Thyroid gland (tissue), 4 donors: ENCODE measurements around the gene EYS. TPM values are rescaled to one million over a fixed set of nuclear protein-coding genes. Genes with fewer than 3 reads are reported as not detected.

Source experiments
- DNase-seq, 2 donors: peaks; one replicate each; pipeline ENCODE4 v3.0.0-alpha.2; 2019
- H3K27ac ChIP-seq, 3 donors: fragments of 200-600 bp; sonication (generic); 1 replicate in 2 of 3; 2 replicates in 1 of 3; pipeline ENCODE4 v1.5.1; 2016 to 2019; ENCODE audit warnings: mild to moderate bottlenecking in 1 of 3, moderate library complexity in 1 of 3
- H3K27me3 ChIP-seq: fragments of 200-600 bp; sonication (generic); one replicate; pipeline ENCODE4 v1.5.1; 2019
- H3K36me3 ChIP-seq, 2 donors: fragments of 200-600 bp; sonication (generic); one replicate each; pipeline ENCODE4 v1.5.1; 2016 to 2019
- H3K4me1 ChIP-seq, 2 donors: fragments of 200-600 bp; sonication (generic); one replicate each; pipeline ENCODE4 v1.5.1; 2017 to 2019
- H3K4me3 ChIP-seq, 3 donors: fragments of 200-600 bp; sonication (generic); replicated peaks in 1 of 3; 1 replicate in 2 of 3; 2 replicates in 1 of 3; pipeline ENCODE4 v1.5.1; 2016; ENCODE audit warnings: mild to moderate bottlenecking in 1 of 3
- H3K9me3 ChIP-seq: fragments of 200-600 bp; sonication (generic); one replicate; pipeline ENCODE4 v1.5.1; 2017
- POLR2A ChIP-seq, 2 donors: fragments of 450-650 bp; IDR thresholded peaks; one replicate each; pipeline ENCODE4 v1.6.1; 2017; ENCODE audit warnings: antibody characterized with exemption in 2 of 2, mild to moderate bottlenecking in 2 of 2, moderate library complexity in 1 of 2
- WGBS, 2 donors: methylation state at CpG; one replicate each; pipeline ENCODE4 v1.1.5; 2017; 5-methylcytosine and 5-hydroxymethylcytosine counted together
- intact Hi-C: fragments of 100-400 bp; cut with DNase I; formaldehyde crosslinking; loops from one replicate; pipeline ENCODE4 v1.15.1; 2023
- total RNA-seq, 4 donors: library from RNA; depleted of rRNA; stranded (reverse); fragments of >200 nt; gene quantifications; one replicate each; pipeline ENCODE4 v1.2.3, GENCODE V29; 2016
- TF ChIP-seq, protein P1 (sequence below), 6 experiments: fragments of 200-600 bp in 3 of 6; fragments of 450-650 bp in 3 of 6; sonication (generic) in 3 of 6; IDR thresholded peaks; one replicate each; pipeline ENCODE4 v1.5.1; 2016 to 2019; ENCODE audit warnings: antibody characterized with exemption in 6 of 6, mild to moderate bottlenecking in 2 of 6, inconsistent platforms in 1 of 6, moderate library complexity in 1 of 6

The EYS gene
- total RNA-seq, 4 donors from 2014 or later: not detected

DNA sequence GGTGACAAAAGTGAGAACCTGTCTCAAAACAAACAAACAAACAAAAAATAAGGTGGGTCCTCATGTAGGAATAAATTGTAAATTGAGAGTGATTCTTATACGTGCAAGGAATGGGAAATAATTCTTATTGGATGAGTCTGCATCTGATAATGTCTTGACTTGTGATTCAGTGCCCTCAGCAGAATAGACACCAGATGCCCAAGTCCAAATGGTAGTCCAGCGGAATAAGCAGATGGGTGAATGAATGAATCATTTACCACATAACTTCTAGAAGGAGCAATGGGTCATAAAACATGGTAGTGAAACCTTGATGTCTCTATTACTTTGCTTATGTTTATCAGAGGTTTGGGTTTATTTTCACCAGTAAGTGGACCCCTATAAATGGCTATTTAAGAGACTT, 1323.7 kb downstream of the EYS start:
- no peaks in the 10 kb centered on the region for H3K27me3 ChIP-seq
- H3K4me3 ChIP-seq: no peak overlapping the region
- no peaks in the 10 kb centered on the region for H3K4me1 ChIP-seq
- no peak for TF ChIP-seq POLR2A (IDR thresholded peaks at IDR 0.05)
- TF ChIP-seq, protein P1, sequence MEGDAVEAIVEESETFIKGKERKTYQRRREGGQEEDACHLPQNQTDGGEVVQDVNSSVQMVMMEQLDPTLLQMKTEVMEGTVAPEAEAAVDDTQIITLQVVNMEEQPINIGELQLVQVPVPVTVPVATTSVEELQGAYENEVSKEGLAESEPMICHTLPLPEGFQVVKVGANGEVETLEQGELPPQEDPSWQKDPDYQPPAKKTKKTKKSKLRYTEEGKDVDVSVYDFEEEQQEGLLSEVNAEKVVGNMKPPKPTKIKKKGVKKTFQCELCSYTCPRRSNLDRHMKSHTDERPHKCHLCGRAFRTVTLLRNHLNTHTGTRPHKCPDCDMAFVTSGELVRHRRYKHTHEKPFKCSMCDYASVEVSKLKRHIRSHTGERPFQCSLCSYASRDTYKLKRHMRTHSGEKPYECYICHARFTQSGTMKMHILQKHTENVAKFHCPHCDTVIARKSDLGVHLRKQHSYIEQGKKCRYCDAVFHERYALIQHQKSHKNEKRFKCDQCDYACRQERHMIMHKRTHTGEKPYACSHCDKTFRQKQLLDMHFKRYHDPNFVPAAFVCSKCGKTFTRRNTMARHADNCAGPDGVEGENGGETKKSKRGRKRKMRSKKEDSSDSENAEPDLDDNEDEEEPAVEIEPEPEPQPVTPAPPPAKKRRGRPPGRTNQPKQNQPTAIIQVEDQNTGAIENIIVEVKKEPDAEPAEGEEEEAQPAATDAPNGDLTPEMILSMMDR (IDR thresholded peaks at IDR 0.05): no peak
- H3K36me3 ChIP-seq: no peaks in the 10 kb centered on the region
- no peaks in the 10 kb centered on the region for H3K9me3 ChIP-seq
- no peak overlapping the region for H3K27ac ChIP-seq
- intact Hi-C loops: no loop called here
- 46 to 89% methylated on average over 2 of the region's 2 CpGs for WGBS, 2 donors
- DNase-seq: no peak

DNA sequence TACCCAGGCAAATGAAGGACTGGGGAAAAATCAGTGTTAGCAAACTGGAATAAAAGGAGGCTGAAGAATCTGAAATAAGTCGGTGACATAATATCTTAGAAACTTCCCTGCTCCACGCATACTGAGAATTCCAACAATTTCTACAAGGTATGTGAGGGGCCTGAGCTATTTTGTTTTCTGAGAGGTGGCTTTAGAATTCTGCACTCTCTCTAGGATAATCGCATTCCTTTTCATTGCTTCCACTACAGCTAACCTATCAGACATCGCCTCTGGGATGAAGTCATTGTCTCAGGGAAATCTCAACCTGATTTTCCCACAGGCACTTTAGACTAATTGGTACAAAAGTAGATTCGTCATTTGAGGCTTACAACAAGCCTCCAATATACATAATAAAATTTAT, 1330.6 kb downstream of the EYS start:
- no peak overlapping the region for H3K27ac ChIP-seq
- intact Hi-C loops: no loop called here
- H3K27me3 ChIP-seq: no peaks in the 10 kb centered on the region
- H3K4me1 ChIP-seq: no peaks in the 10 kb centered on the region
- TF ChIP-seq, protein P1 (IDR thresholded peaks at IDR 0.05): no peak
- TF ChIP-seq POLR2A (IDR thresholded peaks at IDR 0.05): no peak
- H3K9me3 ChIP-seq: no peaks in the 10 kb centered on the region
- H3K4me3 ChIP-seq: no peak overlapping the region
- DNase-seq: no peak
- H3K36me3 ChIP-seq: no peaks in the 10 kb centered on the region
- WGBS, 2 donors: 56 to 67% methylated on average over 5 of the region's 5 CpGs

DNA sequence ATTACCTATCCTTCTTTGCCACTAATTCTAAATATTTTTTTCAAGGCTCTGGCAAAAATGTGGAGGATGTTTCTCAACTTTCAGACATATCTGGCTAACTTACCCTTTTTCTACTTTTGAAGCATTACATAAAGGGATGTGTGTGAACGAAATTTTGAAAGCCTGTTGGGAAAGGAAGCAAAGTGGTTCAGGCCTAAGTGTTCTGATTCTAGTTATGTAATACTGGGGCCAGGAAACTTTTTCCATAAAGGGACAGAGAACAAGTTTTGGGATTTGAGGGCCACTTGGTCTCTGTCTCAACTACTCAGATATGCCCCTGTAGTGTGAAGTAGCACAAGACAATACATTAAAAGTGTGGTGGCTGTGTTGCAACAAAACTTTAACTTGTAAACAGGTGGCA, 1349.6 kb downstream of the EYS start:
- Histone ChIP-seq H3K4me3 (no peak overlapping the region), H3K27ac (peak overlapping the region in 2 of 3 donors; percentile 50 to 54), H3K27me3 (no peaks in the 10 kb centered on the region), H3K36me3 (no peaks in the 10 kb centered on the region), H3K9me3 (no peaks in the 10 kb centered on the region), H3K4me1 (peaks cover 0 to 10% of the 10 kb centered on the region in 2 donors)
- intact Hi-C loops: no loop called here
- WGBS, 2 donors: 13 to 51% methylated on average over 1 of the region's 1 CpG
- no peak for TF ChIP-seq POLR2A (IDR thresholded peaks at IDR 0.05)
- TF ChIP-seq, protein P1 (IDR thresholded peaks at IDR 0.05): no peak
- no peak for DNase-seq

DNA sequence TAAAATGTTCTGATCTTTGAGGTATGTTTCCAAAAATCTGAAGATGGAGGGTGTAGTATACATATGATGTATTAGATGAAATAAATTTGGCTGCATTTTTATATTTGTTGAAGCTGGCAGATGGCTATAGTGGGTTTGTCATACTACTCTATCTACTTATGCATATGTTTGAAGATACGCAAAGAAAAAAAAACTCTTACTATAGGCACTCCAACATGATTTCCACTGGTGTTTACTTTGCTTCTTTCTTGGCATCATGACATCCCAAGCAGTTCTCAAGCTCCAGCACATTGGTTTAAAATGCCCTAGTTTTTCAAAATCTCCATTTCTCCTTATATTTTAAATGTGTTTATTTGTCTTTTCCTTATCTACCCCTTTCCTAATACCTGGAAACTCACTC, 1359.6 kb downstream of the EYS start:
- Histone ChIP-seq H3K27ac (no peak overlapping the region), H3K4me1 (no peaks in the 10 kb centered on the region), H3K36me3 (no peaks in the 10 kb centered on the region), H3K4me3 (no peak overlapping the region), H3K27me3 (no peaks in the 10 kb centered on the region), H3K9me3 (no peaks in the 10 kb centered on the region)
- TF ChIP-seq, protein P1 (IDR thresholded peaks at IDR 0.05): no peak
- TF ChIP-seq POLR2A (IDR thresholded peaks at IDR 0.05): no peak
- intact Hi-C loops: no loop called here
- DNase-seq: no peak
- 66 to 72% methylated on average over 1 of the region's 1 CpG for WGBS, 2 donors

DNA sequence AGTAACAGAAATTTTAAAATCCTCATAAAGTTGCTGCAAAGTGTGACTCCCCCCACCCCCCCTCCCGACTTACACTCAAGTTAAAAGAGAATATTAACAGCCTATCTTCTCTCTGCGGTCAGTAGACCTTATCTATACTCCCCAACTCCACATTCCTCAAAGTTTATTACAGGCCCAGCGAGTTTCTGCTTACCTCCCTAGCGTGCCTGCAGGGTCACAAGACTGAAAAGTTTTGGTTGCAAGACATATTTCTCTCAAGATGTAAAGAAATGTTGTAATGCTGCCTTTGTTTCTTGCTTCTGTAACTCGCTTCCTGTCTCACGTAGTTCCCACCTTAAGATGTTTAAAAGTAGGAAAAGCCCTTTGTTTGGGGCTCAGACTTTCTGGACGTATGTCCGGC, 1371.8 kb downstream of the EYS start:
- no peak overlapping the region for H3K27ac ChIP-seq
- intact Hi-C loops: no loop called here
- no peak overlapping the region for H3K4me3 ChIP-seq
- TF ChIP-seq, protein P1 (IDR thresholded peaks at IDR 0.05): no peak
- TF ChIP-seq POLR2A (IDR thresholded peaks at IDR 0.05): no peak
- no peaks in the 10 kb centered on the region for H3K27me3 ChIP-seq
- H3K36me3 ChIP-seq: no peaks in the 10 kb centered on the region
- WGBS, 2 donors: 86 to 93% methylated on average over 8 of the region's 8 CpGs
- no peaks in the 10 kb centered on the region for H3K9me3 ChIP-seq
- no peaks in the 10 kb centered on the region for H3K4me1 ChIP-seq
- no peak for DNase-seq
